SK-N-SH treated with all-trans-retinoic acid at 6 μM for 48 hours (cell line): ENCODE results near the gene PTPRO.

Experiments
- ATAC-seq: fragments of 200-7000 bp; cut with Tn5 transposase; 3 replicates; pipeline ENCODE4 v1.9.1; 2020; ENCODE audit warnings: mild to moderate bottlenecking, moderate library complexity
- ARNTL ChIP-seq: fragments of 450-650 bp; formaldehyde crosslinking; IDR thresholded peaks from 2 replicates; pipeline ENCODE4 v1.5.0; 2020; ENCODE audit warnings: low read depth, mild to moderate bottlenecking, moderate library complexity, borderline replicate concordance
- BACH2 ChIP-seq: fragments of 250-450 bp; sonication (Bioruptor Pico); IDR thresholded peaks from 2 replicates; pipeline ENCODE4 v1.9.0; 2021; ENCODE audit warnings: mild to moderate bottlenecking, borderline replicate concordance
- CSDC2 ChIP-seq: fragments of 250-450 bp; sonication (Bioruptor Pico); IDR thresholded peaks from 2 replicates; pipeline ENCODE4 v1.5.0; 2020; ENCODE audit warnings: mild to moderate bottlenecking, moderate library complexity
- ESRRG ChIP-seq: fragments of 250-450 bp; sonication (Bioruptor Pico); IDR thresholded peaks from 2 replicates; pipeline ENCODE4 v1.6.1; 2021; ENCODE audit warnings: mild to moderate bottlenecking
- GLIS3 ChIP-seq: fragments of 250-450 bp; sonication (Bioruptor Pico); IDR thresholded peaks from 2 replicates; pipeline ENCODE4 v1.5.0; 2020; ENCODE audit warnings: mild to moderate bottlenecking, moderate library complexity
- ISL1 ChIP-seq: fragments of 250-450 bp; sonication (Bioruptor Pico); IDR thresholded peaks from 2 replicates; pipeline ENCODE4 v2.1.2; 2022; ENCODE audit warnings: mild to moderate bottlenecking, moderate library complexity
- OSR1 ChIP-seq: fragments of 250-450 bp; sonication (Bioruptor Pico); IDR thresholded peaks from 2 replicates; pipeline ENCODE4 v1.8.0; 2022; ENCODE audit warnings: moderate library complexity, mild to moderate bottlenecking, inconsistent platforms
- PPARA ChIP-seq: fragments of 250-450 bp; sonication (Bioruptor Pico); IDR thresholded peaks from 2 replicates; pipeline ENCODE4 v1.5.0; 2020; ENCODE audit warnings: mild to moderate bottlenecking, borderline replicate concordance
- RARB ChIP-seq: fragments of 250-450 bp; sonication (Bioruptor Pico); IDR thresholded peaks from 2 replicates; pipeline ENCODE4 v1.8.0; 2021; ENCODE audit warnings: mild to moderate bottlenecking, moderate library complexity
- SNAI2 ChIP-seq: fragments of 250-450 bp; sonication (Bioruptor Pico); IDR thresholded peaks from 2 replicates; pipeline ENCODE4 v1.5.0; 2020; ENCODE audit warnings: mild to moderate bottlenecking, moderate library complexity
- TCF4 ChIP-seq: fragments of 250-450 bp; sonication (Bioruptor Pico); IDR thresholded peaks from 2 replicates; pipeline ENCODE4 v1.8.0; 2021; ENCODE audit warnings: mild to moderate bottlenecking, moderate library complexity, borderline replicate concordance
- ZC3H10 ChIP-seq: fragments of 250-450 bp; sonication (Bioruptor Pico); IDR thresholded peaks from 2 replicates; pipeline ENCODE4 v1.5.1; 2021; ENCODE audit warnings: mild to moderate bottlenecking, moderate library complexity
- ZFP3 ChIP-seq: fragments of 250-450 bp; sonication (Bioruptor Pico); IDR thresholded peaks from 2 replicates; pipeline ENCODE4 v1.5.0; 2020; ENCODE audit warnings: mild to moderate bottlenecking, moderate library complexity
- ZFP30 ChIP-seq: fragments of 450-650 bp; formaldehyde crosslinking; IDR thresholded peaks from 2 replicates; pipeline ENCODE4 v1.5.0; 2022; ENCODE audit warnings: mild to moderate bottlenecking, moderate library complexity
- ZNF565 ChIP-seq: fragments of 450-650 bp; formaldehyde crosslinking; conservative IDR thresholded peaks from 2 replicates; pipeline ENCODE4 v1.5.0; 2020; ENCODE audit warnings: low read depth, mild to moderate bottlenecking, moderate library complexity
- ZNF70 ChIP-seq: fragments of 450-650 bp; formaldehyde crosslinking; IDR thresholded peaks from 2 replicates; pipeline ENCODE4 v1.5.0; 2020; ENCODE audit warnings: mild to moderate bottlenecking, moderate library complexity
- ZNF8 ChIP-seq: fragments of 450-650 bp; formaldehyde crosslinking; IDR thresholded peaks from 2 replicates; pipeline ENCODE4 v1.5.0; 2020; ENCODE audit warnings: mild to moderate bottlenecking, moderate library complexity
- TF ChIP-seq, protein P1 (sequence below): fragments of 250-450 bp; sonication (Bioruptor Pico); IDR thresholded peaks from 2 replicates; pipeline ENCODE4 v1.5.1; 2021; ENCODE audit warnings: mild to moderate bottlenecking, moderate library complexity
- TF ChIP-seq, protein P2 (sequence below): fragments of 250-450 bp; sonication (Bioruptor Pico); IDR thresholded peaks from 2 replicates; pipeline ENCODE4 v1.5.1; 2020; ENCODE audit warnings: low read depth, mild to moderate bottlenecking, moderate library complexity
- TF ChIP-seq, protein P3 (sequence below): fragments of 250-450 bp; sonication (Bioruptor Pico); IDR thresholded peaks from 2 replicates; pipeline ENCODE4 v1.5.0; 2020; ENCODE audit warnings: mild to moderate bottlenecking, moderate library complexity
- TF ChIP-seq, protein P4 (sequence below): fragments of 250-450 bp; sonication (Bioruptor Pico); IDR thresholded peaks from 2 replicates; pipeline ENCODE4 v1.8.0; 2020; ENCODE audit warnings: mild to moderate bottlenecking, moderate library complexity, borderline replicate concordance
- TF ChIP-seq, protein P5 (sequence below): fragments of 250-450 bp; sonication (Bioruptor Pico); IDR thresholded peaks from 2 replicates; pipeline ENCODE4 v1.8.0; 2021; ENCODE audit warnings: low read depth, mild to moderate bottlenecking, moderate library complexity, borderline replicate concordance

PTPRO gene

DNA sequence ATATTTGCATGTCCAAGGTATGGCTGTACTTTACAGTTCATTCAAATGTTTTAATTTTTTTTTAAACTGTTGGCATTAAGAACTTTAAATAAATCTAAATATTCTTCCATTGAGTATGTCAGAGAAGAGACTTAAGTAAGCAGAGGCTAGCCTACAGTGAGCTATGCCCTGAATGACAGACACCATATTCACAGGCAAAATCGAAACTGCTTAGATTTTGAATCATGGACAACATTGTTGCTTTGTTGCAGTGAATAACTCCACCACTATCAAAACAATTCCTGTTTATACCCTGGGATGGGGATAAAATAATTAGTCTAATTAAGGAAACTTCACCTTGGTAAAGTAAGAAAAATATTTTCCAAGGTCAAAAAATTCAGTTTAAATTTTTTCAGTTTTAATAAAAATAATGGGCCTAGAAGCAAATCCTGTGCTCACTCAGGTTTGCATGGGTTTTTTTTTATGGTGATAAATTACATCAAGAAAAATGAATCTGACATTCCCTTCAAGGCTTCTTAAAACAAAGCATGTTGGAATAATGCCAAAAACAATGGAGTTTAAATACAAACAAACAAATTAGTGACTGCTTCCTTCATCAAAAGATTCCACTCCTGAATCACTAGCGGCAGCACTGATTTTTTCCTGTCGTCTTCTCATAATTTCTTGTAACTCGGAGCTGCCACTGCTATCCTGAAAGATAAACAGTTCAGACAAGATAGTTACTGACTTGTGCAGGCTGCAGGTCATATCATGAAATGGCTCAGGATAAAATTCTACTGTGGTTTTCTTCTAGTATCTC is 298.6 kb downstream of the PTPRO start:
- no peak for ATAC-seq
- TF ChIP-seq, protein P1, sequence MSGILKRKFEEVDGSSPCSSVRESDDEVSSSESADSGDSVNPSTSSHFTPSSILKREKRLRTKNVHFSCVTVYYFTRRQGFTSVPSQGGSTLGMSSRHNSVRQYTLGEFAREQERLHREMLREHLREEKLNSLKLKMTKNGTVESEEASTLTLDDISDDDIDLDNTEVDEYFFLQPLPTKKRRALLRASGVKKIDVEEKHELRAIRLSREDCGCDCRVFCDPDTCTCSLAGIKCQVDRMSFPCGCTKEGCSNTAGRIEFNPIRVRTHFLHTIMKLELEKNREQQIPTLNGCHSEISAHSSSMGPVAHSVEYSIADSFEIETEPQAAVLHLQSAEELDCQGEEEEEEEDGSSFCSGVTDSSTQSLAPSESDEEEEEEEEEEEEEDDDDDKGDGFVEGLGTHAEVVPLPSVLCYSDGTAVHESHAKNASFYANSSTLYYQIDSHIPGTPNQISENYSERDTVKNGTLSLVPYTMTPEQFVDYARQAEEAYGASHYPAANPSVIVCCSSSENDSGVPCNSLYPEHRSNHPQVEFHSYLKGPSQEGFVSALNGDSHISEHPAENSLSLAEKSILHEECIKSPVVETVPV, result no peak
- TF ChIP-seq, protein P2, sequence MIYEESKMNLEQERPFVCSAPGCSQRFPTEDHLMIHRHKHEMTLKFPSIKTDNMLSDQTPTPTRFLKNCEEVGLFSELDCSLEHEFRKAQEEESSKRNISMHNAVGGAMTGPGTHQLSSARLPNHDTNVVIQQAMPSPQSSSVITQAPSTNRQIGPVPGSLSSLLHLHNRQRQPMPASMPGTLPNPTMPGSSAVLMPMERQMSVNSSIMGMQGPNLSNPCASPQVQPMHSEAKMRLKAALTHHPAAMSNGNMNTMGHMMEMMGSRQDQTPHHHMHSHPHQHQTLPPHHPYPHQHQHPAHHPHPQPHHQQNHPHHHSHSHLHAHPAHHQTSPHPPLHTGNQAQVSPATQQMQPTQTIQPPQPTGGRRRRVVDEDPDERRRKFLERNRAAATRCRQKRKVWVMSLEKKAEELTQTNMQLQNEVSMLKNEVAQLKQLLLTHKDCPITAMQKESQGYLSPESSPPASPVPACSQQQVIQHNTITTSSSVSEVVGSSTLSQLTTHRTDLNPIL, result no peak
- no peak for TF ChIP-seq PPARA (CRISPR knock-in tag)
- no peak for TF ChIP-seq ZFP30 (CRISPR knock-in tag)
- TF ChIP-seq, protein P3, sequence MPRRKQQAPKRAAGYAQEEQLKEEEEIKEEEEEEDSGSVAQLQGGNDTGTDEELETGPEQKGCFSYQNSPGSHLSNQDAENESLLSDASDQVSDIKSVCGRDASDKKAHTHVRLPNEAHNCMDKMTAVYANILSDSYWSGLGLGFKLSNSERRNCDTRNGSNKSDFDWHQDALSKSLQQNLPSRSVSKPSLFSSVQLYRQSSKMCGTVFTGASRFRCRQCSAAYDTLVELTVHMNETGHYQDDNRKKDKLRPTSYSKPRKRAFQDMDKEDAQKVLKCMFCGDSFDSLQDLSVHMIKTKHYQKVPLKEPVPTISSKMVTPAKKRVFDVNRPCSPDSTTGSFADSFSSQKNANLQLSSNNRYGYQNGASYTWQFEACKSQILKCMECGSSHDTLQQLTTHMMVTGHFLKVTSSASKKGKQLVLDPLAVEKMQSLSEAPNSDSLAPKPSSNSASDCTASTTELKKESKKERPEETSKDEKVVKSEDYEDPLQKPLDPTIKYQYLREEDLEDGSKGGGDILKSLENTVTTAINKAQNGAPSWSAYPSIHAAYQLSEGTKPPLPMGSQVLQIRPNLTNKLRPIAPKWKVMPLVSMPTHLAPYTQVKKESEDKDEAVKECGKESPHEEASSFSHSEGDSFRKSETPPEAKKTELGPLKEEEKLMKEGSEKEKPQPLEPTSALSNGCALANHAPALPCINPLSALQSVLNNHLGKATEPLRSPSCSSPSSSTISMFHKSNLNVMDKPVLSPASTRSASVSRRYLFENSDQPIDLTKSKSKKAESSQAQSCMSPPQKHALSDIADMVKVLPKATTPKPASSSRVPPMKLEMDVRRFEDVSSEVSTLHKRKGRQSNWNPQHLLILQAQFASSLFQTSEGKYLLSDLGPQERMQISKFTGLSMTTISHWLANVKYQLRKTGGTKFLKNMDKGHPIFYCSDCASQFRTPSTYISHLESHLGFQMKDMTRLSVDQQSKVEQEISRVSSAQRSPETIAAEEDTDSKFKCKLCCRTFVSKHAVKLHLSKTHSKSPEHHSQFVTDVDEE (CRISPR knock-in tag), result no peak
- no peak for TF ChIP-seq SNAI2 (CRISPR knock-in tag)
- TF ChIP-seq, protein P4, sequence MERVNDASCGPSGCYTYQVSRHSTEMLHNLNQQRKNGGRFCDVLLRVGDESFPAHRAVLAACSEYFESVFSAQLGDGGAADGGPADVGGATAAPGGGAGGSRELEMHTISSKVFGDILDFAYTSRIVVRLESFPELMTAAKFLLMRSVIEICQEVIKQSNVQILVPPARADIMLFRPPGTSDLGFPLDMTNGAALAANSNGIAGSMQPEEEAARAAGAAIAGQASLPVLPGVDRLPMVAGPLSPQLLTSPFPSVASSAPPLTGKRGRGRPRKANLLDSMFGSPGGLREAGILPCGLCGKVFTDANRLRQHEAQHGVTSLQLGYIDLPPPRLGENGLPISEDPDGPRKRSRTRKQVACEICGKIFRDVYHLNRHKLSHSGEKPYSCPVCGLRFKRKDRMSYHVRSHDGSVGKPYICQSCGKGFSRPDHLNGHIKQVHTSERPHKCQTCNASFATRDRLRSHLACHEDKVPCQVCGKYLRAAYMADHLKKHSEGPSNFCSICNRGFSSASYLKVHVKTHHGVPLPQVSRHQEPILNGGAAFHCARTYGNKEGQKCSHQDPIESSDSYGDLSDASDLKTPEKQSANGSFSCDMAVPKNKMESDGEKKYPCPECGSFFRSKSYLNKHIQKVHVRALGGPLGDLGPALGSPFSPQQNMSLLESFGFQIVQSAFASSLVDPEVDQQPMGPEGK (CRISPR knock-in tag), result no peak
- TF ChIP-seq OSR1 (CRISPR knock-in tag), result no peak
- no peak for TF ChIP-seq ESRRG (CRISPR knock-in tag)
- TF ChIP-seq CSDC2 (CRISPR knock-in tag), result no peak
- no peak for TF ChIP-seq ZNF565 (CRISPR knock-in tag)
- TF ChIP-seq ZNF8 (CRISPR knock-in tag), result no peak
- no peak for TF ChIP-seq ZC3H10
- TF ChIP-seq TCF4 (CRISPR knock-in tag), result no peak
- TF ChIP-seq ZFP3 (CRISPR knock-in tag), result no peak
- TF ChIP-seq, protein P5, sequence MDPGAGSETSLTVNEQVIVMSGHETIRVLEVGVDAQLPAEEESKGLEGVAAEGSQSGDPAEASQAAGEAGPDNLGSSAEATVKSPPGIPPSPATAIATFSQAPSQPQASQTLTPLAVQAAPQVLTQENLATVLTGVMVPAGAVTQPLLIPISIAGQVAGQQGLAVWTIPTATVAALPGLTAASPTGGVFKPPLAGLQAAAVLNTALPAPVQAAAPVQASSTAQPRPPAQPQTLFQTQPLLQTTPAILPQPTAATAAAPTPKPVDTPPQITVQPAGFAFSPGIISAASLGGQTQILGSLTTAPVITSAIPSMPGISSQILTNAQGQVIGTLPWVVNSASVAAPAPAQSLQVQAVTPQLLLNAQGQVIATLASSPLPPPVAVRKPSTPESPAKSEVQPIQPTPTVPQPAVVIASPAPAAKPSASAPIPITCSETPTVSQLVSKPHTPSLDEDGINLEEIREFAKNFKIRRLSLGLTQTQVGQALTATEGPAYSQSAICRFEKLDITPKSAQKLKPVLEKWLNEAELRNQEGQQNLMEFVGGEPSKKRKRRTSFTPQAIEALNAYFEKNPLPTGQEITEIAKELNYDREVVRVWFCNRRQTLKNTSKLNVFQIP, result no peak
- TF ChIP-seq BACH2 (CRISPR knock-in tag), result no peak
- TF ChIP-seq ZNF70, result no peak
- TF ChIP-seq, all 23 proteins: peak for 0

DNA sequence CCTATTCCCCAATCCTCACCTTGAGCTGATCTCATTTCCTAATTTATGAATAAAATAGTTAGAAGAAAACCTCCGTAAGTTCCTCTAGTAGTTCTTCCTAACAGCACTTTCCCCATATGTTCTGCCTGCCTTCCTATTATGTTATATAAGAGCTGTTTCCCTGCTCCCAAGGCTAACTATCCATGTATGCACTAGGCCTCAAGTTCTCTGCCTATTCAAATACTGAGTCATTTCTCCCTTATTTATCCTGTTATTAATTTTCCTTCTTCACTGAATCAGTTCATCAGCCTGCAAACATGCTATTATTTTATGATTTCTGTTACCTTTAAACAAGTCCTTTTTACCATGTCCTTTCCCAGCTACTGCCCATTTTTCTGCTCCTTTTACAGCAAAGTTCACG is 302.8 kb downstream of the PTPRO start:
- no peak for TF ChIP-seq ARNTL (CRISPR knock-in tag)
- TF ChIP-seq ZC3H10, result no peak
- no peak for TF ChIP-seq ISL1 (CRISPR knock-in tag)
- no peak for TF ChIP-seq SNAI2 (CRISPR knock-in tag)
- TF ChIP-seq CSDC2 (CRISPR knock-in tag), result no peak
- no peak for TF ChIP-seq PPARA (CRISPR knock-in tag)
- no peak for TF ChIP-seq ZNF8 (CRISPR knock-in tag)
- no peak for TF ChIP-seq RARB
- TF ChIP-seq, protein P3 (CRISPR knock-in tag), result no peak
- no peak for TF ChIP-seq BACH2 (CRISPR knock-in tag)
- TF ChIP-seq, protein P4 (CRISPR knock-in tag), result no peak
- no peak for TF ChIP-seq GLIS3 (CRISPR knock-in tag)
- TF ChIP-seq ZFP3 (CRISPR knock-in tag), result no peak
- TF ChIP-seq ZNF565 (CRISPR knock-in tag), result no peak
- TF ChIP-seq, protein P1, result no peak
- no peak for TF ChIP-seq TCF4 (CRISPR knock-in tag)

More for the DNA sequence above, 302.8 kb downstream of the PTPRO start:
- ATAC-seq, result no peak
